GM18507 (cell line): Measurements from ENCODE around the gene TEX38.
"Not testable (repeated sequence)": the region's sequence is repeated elsewhere in the genome, so short reads cannot be mapped to it uniquely, and the experiment has no call there.

ENCODE experiments used
- DNase-seq: peaks from one replicate; pipeline ENCODE4 v3.0.0; 2011; ENCODE audit warnings: low read depth; ENCODE audit not compliant: insufficient read length; ENCODE audit errors: extremely low spot score
- FAIRE-seq: peaks from 2 replicates; lab custom pipeline; 2011; peaks lifted over from hg19 to GRCh38; lab: Jason Lieb, UNC

The TEX38 gene

GRCh38 chr1:46718340-46718726, 46.7 kb downstream of the TEX38 start:
- no peak for DNase-seq
- no peak for FAIRE-seq

- FAIRE-seq = peak; percentile 92
- peak; percentile 95 for DNase-seq
These were observed 47.3 kb downstream of the TEX38 start, which contains the start of gene EFCAB14 for GRCh38 chr1:46718727-46719622. TSS of gene EFCAB14 (minus strand) at chr1:46719114. CDS start at chr1:46718087, 1,027 bp downstream.

- no peak for FAIRE-seq
- DNase-seq = no peak
These were observed 48.0 kb downstream of the TEX38 start for GRCh38 chr1:46719689-46720088.

- DNase-seq, FAIRE-seq: not testable (repeated sequence)
These were observed 48.7 kb downstream of the TEX38 start for GRCh38 chr1:46720319-46720718.

GRCh38 chr1:46721204-46721603, 49.5 kb downstream of the TEX38 start:
- DNase-seq (no peak), FAIRE-seq (no peak)

GRCh38 chr1:46721686-46722205, 50.1 kb downstream of the TEX38 start:
- FAIRE-seq = no peak
- no peak for DNase-seq
